WERI-Rb-1 (cell line): ENCODE results near the gene TMIGD1.

ENCODE experiments used
- DNase-seq: peaks from one replicate; pipeline ENCODE4 v3.0.0-alpha.2; 2020
- H3K27ac ChIP-seq: fragments of 250-450 bp; sonication (Bioruptor Pico); 2 replicates; pipeline ENCODE4 v1.5.1; 2020; ENCODE audit warnings: mild to moderate bottlenecking, moderate library complexity
- H3K27me3 ChIP-seq: fragments of 250-450 bp; sonication (Bioruptor Pico); 2 replicates; pipeline ENCODE4 v1.5.1; 2021; ENCODE audit warnings: mild to moderate bottlenecking, low read depth, moderate library complexity; ENCODE audit not compliant: insufficient read depth, severe bottlenecking
- H3K36me3 ChIP-seq: fragments of 250-450 bp; sonication (Bioruptor Pico); 2 replicates; pipeline ENCODE4 v1.5.1; 2020; ENCODE audit warnings: mild to moderate bottlenecking, moderate library complexity
- H3K4me3 ChIP-seq: 2 replicates; pipeline ENCODE4 v1.5.1; 2011; ENCODE audit warnings: low read depth, mild to moderate bottlenecking, control low read depth, low read length
- H3K9me3 ChIP-seq: fragments of 250-450 bp; sonication (Bioruptor Pico); 2 replicates; pipeline ENCODE4 v1.5.1; 2021; ENCODE audit warnings: mild to moderate bottlenecking, moderate library complexity; ENCODE audit not compliant: severe bottlenecking
- TF ChIP-seq, protein P1 (sequence below): IDR thresholded peaks from 2 replicates; pipeline ENCODE4 v1.5.1; 2011; ENCODE audit warnings: low read depth, mild to moderate bottlenecking, control low read depth, inconsistent platforms, low read length

The TMIGD1 gene

GRCh38 chr17:30310562-30310961, 23.3 kb downstream of the TMIGD1 start:
- H3K27me3 ChIP-seq = no peaks in the 10 kb centered on the region
- no peak overlapping the region for H3K4me3 ChIP-seq
- no peaks in the 10 kb centered on the region for H3K9me3 ChIP-seq
- no peak for DNase-seq
- no peak overlapping the region for H3K27ac ChIP-seq
- TF ChIP-seq, protein P1, sequence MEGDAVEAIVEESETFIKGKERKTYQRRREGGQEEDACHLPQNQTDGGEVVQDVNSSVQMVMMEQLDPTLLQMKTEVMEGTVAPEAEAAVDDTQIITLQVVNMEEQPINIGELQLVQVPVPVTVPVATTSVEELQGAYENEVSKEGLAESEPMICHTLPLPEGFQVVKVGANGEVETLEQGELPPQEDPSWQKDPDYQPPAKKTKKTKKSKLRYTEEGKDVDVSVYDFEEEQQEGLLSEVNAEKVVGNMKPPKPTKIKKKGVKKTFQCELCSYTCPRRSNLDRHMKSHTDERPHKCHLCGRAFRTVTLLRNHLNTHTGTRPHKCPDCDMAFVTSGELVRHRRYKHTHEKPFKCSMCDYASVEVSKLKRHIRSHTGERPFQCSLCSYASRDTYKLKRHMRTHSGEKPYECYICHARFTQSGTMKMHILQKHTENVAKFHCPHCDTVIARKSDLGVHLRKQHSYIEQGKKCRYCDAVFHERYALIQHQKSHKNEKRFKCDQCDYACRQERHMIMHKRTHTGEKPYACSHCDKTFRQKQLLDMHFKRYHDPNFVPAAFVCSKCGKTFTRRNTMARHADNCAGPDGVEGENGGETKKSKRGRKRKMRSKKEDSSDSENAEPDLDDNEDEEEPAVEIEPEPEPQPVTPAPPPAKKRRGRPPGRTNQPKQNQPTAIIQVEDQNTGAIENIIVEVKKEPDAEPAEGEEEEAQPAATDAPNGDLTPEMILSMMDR = no peak
- H3K36me3 ChIP-seq = no peaks in the 10 kb centered on the region

DNA sequence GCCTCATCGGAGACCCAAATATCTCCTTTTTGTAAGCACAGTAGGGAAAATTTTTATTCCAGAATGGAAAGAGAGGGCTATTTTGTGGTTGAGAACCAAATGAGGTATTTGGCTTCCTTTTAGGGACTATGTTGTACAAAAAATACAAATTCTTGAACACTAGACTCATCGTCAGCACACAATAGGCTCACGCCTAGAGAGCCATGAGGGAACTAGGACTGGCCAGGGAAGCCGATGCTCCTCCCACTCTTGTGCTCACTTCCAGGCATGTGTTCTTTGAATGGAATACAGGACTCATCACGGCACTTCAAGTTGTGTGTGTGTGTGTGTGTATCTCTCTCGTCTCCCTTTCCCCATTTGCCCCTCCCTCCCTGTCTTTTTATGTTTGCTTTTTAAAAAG, 24.3 kb downstream of the TMIGD1 start:
- Histone ChIP-seq H3K27me3 (no peaks in the 10 kb centered on the region), H3K27ac (no peak overlapping the region), H3K36me3 (no peaks in the 10 kb centered on the region), H3K4me3 (no peak overlapping the region), H3K9me3 (no peaks in the 10 kb centered on the region)
- TF ChIP-seq, protein P1 = no peak
- no peak for DNase-seq

DNA sequence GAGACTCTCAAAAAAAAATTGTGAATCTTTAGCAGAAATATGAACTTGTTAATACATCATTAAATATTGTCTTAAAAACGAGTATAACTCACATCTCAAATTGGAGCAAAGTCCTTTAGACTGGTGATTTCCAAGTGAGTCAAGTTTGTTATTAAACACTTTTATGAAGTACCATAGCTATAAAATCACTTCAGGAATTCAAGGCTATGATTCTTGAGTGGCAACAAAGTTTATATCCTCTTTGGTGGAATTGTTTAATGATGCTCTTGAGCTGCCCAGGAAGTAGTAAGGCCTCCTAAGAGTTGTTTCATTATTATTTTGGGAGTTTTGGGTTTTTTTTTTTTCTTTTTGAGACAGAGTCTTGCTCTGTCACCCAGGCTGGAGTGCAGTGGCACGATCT, 25.5 kb downstream of the TMIGD1 start:
- Histone ChIP-seq H3K4me3 (no peak overlapping the region), H3K36me3 (no peaks in the 10 kb centered on the region), H3K27me3 (no peaks in the 10 kb centered on the region), H3K27ac (no peak overlapping the region), H3K9me3 (no peaks in the 10 kb centered on the region)
- TF ChIP-seq, protein P1 = no peak
- DNase-seq = no peak

DNA sequence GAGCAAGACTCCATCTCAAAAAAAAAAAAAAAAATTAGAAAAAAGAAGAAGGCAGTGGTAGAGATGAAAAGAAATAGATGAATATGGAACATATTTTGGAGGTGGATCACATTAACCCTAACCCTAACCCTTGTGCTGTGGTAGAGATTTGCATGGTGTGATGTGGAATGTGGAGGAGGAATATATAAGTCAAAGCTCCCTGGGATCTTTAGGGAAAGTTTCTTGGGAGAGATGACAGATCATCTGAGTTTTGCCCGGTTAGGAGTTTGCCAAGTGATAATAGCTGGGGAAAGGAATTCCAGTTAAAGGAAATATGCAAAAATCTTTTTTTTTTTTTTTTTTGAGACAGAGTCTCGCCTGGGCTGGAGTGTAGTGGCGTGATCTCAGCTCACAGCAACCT, 29.1 kb downstream of the TMIGD1 start:
- TF ChIP-seq, protein P1 = no peak

DNA sequence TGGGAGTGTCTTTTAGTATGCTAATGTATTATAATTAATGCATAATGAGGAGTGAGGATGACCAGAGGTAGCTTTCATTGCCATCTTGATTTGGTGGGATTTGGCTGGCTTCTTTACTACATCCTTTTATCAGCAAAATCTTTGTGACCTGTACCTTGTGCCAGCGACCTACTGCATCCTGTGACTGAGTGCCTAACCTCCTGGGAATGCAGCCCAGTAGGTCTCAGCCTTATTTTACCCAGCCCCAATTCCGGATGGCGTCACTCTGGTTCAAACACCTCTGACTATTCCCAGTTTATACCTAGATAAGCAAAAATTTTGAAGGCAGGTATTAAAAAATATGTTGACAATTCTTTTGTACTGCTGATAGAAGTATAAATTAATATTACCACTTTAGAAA, 31.6 kb downstream of the TMIGD1 start:
- Histone ChIP-seq H3K27ac (no peak overlapping the region), H3K36me3 (no peaks in the 10 kb centered on the region), H3K9me3 (no peaks in the 10 kb centered on the region), H3K27me3 (no peaks in the 10 kb centered on the region), H3K4me3 (no peak overlapping the region)
- no peak for DNase-seq
- TF ChIP-seq, protein P1 = no peak

More for the DNA sequence above, 29.1 kb downstream of the TMIGD1 start:
- H3K36me3 ChIP-seq = no peaks in the 10 kb centered on the region
- H3K27ac ChIP-seq = no peak overlapping the region
- no peaks in the 10 kb centered on the region for H3K9me3 ChIP-seq
- DNase-seq = no peak
- H3K27me3 ChIP-seq = no peaks in the 10 kb centered on the region
- H3K4me3 ChIP-seq = no peak overlapping the region

- Histone ChIP-seq H3K27ac (no peak overlapping the region), H3K27me3 (no peaks in the 10 kb centered on the region), H3K36me3 (no peaks in the 10 kb centered on the region), H3K4me3 (no peak overlapping the region), H3K9me3 (no peaks in the 10 kb centered on the region)
- DNase-seq = no peak
- TF ChIP-seq, protein P1 = no peak
These were observed 33.0 kb downstream of the TMIGD1 start for GRCh38 chr17:30300818-30301217.
